Naive B cell (primary cell): ENCODE data around the gene HS3ST1. TPM values are rescaled to one million over a fixed set of nuclear protein-coding genes. Genes with fewer than 3 reads are reported as not detected.
"Not testable (repeated sequence)": the region's sequence is repeated elsewhere in the genome, so short reads cannot be mapped to it uniquely, and the experiment has no call there.

ENCODE experiments used
- ATAC-seq, 2 donors: fragments of 150-1000 bp; cut with Tn5 transposase; 2 replicates each; pipeline ENCODE4 v1.10.0; 2021; ENCODE audit warnings: low read depth in 2 of 2, mild to moderate bottlenecking in 2 of 2, moderate library complexity in 2 of 2
- DNase-seq: peaks from one replicate; pipeline ENCODE4 v3.0.0; 2022
- H3K27ac Mint-ChIP-seq, 6 donors: one replicate each; pipeline ENCODE4 v1.8.0; 2020 to 2022; ENCODE audit warnings: mild to moderate bottlenecking in 6 of 6, mixed read lengths in 6 of 6, moderate library complexity in 5 of 6, inconsistent platforms in 2 of 6
- H3K27me3 Mint-ChIP-seq, 3 donors: one replicate each; pipeline ENCODE4 v1.8.0; 2021 to 2022; ENCODE audit warnings: mixed read lengths in 3 of 3, mild to moderate bottlenecking in 1 of 3
- H3K36me3 Mint-ChIP-seq, 2 donors: one replicate each; pipeline ENCODE4 v1.8.0; 2020 to 2022; ENCODE audit warnings: mixed read lengths in 2 of 2, inconsistent platforms in 1 of 2, mild to moderate bottlenecking in 1 of 2
- H3K4me1 Mint-ChIP-seq, 3 donors: one replicate each; pipeline ENCODE4 v1.8.0; 2020 to 2022; ENCODE audit warnings: mixed read lengths in 3 of 3, inconsistent platforms in 1 of 3, mild to moderate bottlenecking in 1 of 3, moderate library complexity in 1 of 3
- H3K4me3 Mint-ChIP-seq, 8 donors: one replicate each; pipeline ENCODE4 v1.8.0; 2020 to 2022; ENCODE audit warnings: mild to moderate bottlenecking in 8 of 8, mixed read lengths in 8 of 8, moderate library complexity in 8 of 8, inconsistent platforms in 2 of 8
- H3K9me3 Mint-ChIP-seq, 7 donors: one replicate each; pipeline ENCODE4 v1.8.0; 2020 to 2022; ENCODE audit warnings: mixed read lengths in 7 of 7, mild to moderate bottlenecking in 5 of 7, inconsistent platforms in 2 of 7, moderate library complexity in 1 of 7
- polyA plus RNA-seq, 6 donors: library from polyadenylated mRNA; unstranded; fragments of 300-500 nt; fragmentation: Illumina TruSeq; gene quantifications; one replicate each; pipeline ENCODE4 v1.2.3, GENCODE V29; 2021; ENCODE audit warnings: low read depth in 6 of 6

The HS3ST1 gene
- polyA plus RNA-seq, 6 donors from 2014 or later: 5.8 to 23.9 (median 16.0) TPM

GRCh38 chr4:11415409-11416070 is 13.2 kb downstream of the HS3ST1 start:
- Mint-ChIP-seq H3K9me3 (no peaks in the 10 kb centered on the region), H3K4me1 (peaks cover 52 to 70% (median 64%) of the 10 kb centered on the region in 3 donors), H3K27ac (peak overlapping the region in 5 of 6 donors; percentile 25 to 86 (median 68)), H3K36me3 (peaks cover 6 to 16% of the 10 kb centered on the region in 2 donors), H3K27me3 (no peaks in the 10 kb centered on the region), H3K4me3 (peak overlapping the region in 6 of 8 donors; percentile 30 to 78 (median 66))
- ATAC-seq (no peak), DNase-seq (no peak)

- Mint-ChIP-seq H3K4me3 (no peak overlapping the region), H3K36me3 (peaks cover 13 to 18% of the 10 kb centered on the region in 2 donors), H3K27me3 (no peaks in the 10 kb centered on the region), H3K9me3 (no peaks in the 10 kb centered on the region), H3K27ac (peak overlapping the region in 2 of 6 donors; percentile 36 to 60), H3K4me1 (peaks cover 47 to 73% (median 65%) of the 10 kb centered on the region in 3 donors)
- no peak for ATAC-seq
- no peak for DNase-seq
Measured at GRCh38 chr4:11412211-11412610, 16.5 kb downstream of the HS3ST1 start.

DNA sequence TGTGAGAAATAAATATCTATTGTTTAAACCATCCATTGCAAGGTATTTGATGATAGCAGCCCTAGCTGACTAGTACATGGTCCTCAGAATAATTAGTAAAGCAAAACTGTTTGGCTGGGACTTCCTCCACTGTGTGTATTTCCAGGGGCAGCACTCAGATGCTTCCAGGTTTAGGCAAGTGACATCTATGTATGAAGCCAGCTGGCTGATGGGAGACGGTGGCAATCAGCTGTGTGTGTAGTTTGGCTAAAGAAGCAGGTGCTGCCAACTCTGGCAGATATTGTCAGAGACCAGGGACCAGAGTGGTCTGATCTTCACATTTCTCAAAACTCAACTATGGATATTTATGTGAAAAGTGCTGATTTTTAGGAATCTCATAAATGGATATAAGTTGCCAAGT is 19.1 kb downstream of the HS3ST1 start:
- DNase-seq (no peak), ATAC-seq (no peak)
- Mint-ChIP-seq H3K4me1 (peaks cover 44 to 75% (median 63%) of the 10 kb centered on the region in 3 donors), H3K36me3 (peaks cover 13 to 18% of the 10 kb centered on the region in 2 donors), H3K27me3 (no peaks in the 10 kb centered on the region), H3K27ac (peak overlapping the region in 3 of 6 donors; percentile 27 to 69 (median 44)), H3K4me3 (no peak overlapping the region), H3K9me3 (no peaks in the 10 kb centered on the region)

DNA sequence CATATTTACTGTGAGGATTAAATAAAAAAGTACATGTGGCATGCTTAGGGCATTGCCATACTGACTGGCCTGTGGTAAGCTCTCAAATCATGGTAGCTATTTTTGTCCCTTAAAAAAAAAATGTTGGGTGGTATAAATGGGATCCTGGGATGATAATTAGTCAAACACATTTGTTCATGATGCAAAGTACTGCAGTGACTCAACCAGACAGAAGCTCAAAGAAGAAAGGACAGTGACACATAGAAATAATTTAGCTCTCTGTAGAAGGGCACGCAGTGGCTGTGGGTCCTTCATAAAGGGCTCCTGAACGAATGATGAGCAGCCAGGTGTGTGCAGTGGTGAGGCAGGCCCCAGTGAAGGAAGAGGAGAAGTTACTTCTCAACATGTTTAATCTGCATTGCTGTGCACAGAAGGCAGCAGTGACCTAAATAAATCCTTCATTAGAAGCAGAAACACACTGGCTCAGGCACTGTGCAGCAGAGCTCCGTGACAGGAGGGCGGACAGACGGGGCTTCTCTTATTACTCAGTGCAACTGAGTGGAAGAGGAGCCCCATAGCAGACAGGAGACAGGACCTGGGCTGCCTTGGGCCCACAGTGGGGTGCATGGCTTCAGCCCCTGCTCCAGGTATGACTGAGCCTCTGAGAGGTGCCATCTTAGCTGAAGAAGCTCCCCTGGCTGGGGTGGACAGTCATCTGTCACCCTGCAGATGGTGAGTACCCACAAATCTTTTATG is 20.3 kb downstream of the HS3ST1 start:
- H3K9me3 Mint-ChIP-seq: no peaks in the 10 kb centered on the region
- peaks cover 10 to 14% of the 10 kb centered on the region in 2 donors for H3K36me3 Mint-ChIP-seq
- DNase-seq (no peak), ATAC-seq (no peak)
- H3K4me3 Mint-ChIP-seq: no peak overlapping the region
- peaks cover 45 to 69% (median 67%) of the 10 kb centered on the region in 3 donors for H3K4me1 Mint-ChIP-seq
- no peaks in the 10 kb centered on the region for H3K27me3 Mint-ChIP-seq
- peak overlapping the region in 2 of 6 donors; percentile 35 to 61 for H3K27ac Mint-ChIP-seq

DNA sequence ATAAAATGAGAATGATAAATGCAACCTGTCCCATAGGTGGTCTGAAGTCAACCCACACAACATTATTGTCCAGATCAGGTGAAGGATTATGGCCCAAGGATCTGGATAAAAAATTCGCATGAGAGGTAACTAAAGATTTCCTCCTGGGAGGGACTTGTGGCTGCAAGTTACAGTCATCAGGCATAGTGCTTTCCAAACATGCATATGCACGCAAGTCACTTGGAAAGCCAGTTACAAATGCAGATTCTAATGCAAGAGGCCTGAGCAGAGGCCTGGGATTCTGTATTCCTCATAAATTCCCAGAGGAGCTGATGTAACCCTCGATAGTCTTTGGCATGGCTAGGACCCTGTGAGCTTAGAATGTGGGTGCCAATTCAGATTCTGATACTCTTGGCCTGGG is 21.1 kb downstream of the HS3ST1 start:
- ATAC-seq (no peak), DNase-seq (no peak)
- Mint-ChIP-seq H3K36me3 (peaks cover 7 to 10% of the 10 kb centered on the region in 2 donors), H3K4me3 (no peak overlapping the region), H3K4me1 (peaks cover 48 to 67% (median 67%) of the 10 kb centered on the region in 3 donors), H3K27me3 (no peaks in the 10 kb centered on the region), H3K9me3 (no peaks in the 10 kb centered on the region), H3K27ac (peak overlapping the region in 2 of 6 donors; percentile 5 to 35)

DNA sequence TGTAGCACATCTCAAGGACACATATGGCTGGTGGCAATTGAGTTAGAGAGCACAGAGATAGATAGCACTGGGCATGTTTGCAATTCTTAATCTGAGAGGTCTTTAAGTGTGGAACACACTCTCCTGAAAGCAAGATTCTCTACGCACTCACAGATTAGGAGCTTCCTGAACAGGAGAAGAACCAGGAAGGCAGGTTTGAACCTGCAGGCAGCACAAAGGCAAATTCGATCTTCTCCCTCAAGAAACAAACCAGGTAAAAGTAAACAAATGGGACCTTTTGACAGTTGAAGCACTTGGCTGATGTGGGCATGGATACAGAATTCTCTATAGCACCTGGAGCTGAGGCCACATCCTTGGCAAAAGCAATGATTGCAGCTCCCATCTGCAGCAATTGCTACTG is 24.3 kb downstream of the HS3ST1 start:
- DNase-seq (no peak), ATAC-seq (no peak)
- H3K4me3 Mint-ChIP-seq: peak overlapping the region in 4 of 8 donors; percentile 18 to 76 (median 58)
- H3K27me3 Mint-ChIP-seq: no peaks in the 10 kb centered on the region
- peak overlapping the region in 3 of 6 donors; percentile 7 to 81 (median 60) for H3K27ac Mint-ChIP-seq
- no peaks in the 10 kb centered on the region for H3K9me3 Mint-ChIP-seq
- peaks cover 47 to 72% (median 61%) of the 10 kb centered on the region in 3 donors for H3K4me1 Mint-ChIP-seq
- peaks cover 0 to 4% of the 10 kb centered on the region in 2 donors for H3K36me3 Mint-ChIP-seq

DNA sequence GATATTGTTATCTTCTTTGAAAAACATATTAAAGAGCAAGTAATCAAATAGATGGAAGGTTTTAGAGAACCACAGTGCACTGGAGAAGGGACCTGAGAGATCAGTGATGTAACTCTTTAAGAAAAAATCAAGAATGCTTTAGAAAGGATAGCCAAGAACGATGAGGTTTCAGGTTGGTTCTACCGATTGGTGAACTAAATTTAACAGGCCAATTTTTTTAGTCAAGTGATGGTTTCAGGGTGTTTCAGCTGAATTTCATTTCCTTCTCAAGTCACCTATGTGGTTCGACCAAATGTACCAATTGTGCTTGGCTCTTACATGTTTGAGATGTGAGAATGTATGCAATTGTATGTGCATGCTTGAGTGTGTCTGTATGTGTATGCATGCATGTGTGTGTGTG is 26.5 kb downstream of the HS3ST1 start:
- Mint-ChIP-seq H3K27ac (peak overlapping the region in 2 of 6 donors; percentile 34 to 70), H3K9me3 (no peaks in the 10 kb centered on the region), H3K4me1 (peaks cover 44 to 69% (median 59%) of the 10 kb centered on the region in 3 donors), H3K36me3 (peaks cover 19 to 22% of the 10 kb centered on the region in 2 donors), H3K4me3 (peak overlapping the region in 1 of 8 donors; percentile 56), H3K27me3 (no peaks in the 10 kb centered on the region)
- no peak for ATAC-seq
- DNase-seq: no peak

GRCh38 chr4:11399461-11399971 is 29.2 kb downstream of the HS3ST1 start:
- H3K4me1 Mint-ChIP-seq: peaks cover 28 to 47% (median 44%) of the 10 kb centered on the region in 3 donors
- H3K27ac Mint-ChIP-seq: no peak overlapping the region
- H3K9me3 Mint-ChIP-seq: no peaks in the 10 kb centered on the region
- DNase-seq: no peak
- no peak for ATAC-seq
- H3K27me3 Mint-ChIP-seq: no peaks in the 10 kb centered on the region
- H3K4me3 Mint-ChIP-seq: no peak overlapping the region
- peaks cover 26 to 30% of the 10 kb centered on the region in 2 donors for H3K36me3 Mint-ChIP-seq

DNA sequence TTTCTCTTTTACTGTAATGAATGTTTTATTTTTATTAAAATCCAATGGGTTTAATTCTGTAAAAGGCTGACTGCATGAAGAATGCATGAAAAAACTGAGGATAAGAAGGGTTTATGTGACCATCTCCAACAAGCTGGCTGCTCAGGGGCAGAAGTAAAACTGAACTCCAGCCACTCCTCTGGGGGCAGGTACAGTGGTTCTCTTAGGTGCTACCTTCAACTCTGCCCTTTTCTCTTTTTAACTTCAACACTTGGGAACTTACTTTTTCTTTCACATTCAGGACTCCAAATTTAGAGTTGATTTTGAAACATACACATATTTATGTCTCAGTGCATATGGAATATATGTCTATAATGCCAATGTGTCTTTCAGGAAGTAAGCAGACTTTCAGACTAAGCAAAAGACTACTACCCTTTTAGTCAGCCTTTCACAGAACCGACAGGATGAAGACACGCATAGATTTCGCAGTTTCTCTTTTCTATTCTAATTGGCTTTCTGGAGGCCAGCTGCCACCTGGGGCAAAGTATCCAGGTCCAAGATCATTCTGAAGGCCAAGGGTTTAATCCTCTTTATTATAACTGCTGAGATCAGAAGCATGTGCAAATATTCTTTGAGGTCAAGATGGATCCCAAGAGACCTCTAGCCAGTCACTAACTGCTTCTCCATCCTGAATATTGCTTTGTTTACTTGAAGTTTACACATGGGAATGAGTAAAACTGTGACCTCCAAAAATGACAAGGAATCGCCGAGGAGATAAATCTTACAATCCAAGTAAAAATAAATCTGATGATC is 30.7 kb downstream of the HS3ST1 start:
- DNase-seq: no peak
- peak overlapping the region in 5 of 6 donors; percentile 48 to 90 (median 59) for H3K27ac Mint-ChIP-seq
- H3K4me1 Mint-ChIP-seq: peaks cover 21 to 48% (median 36%) of the 10 kb centered on the region in 3 donors
- no peaks in the 10 kb centered on the region for H3K9me3 Mint-ChIP-seq
- peak overlapping the region in 1 of 8 donors; percentile 20 for H3K4me3 Mint-ChIP-seq
- no peaks in the 10 kb centered on the region for H3K27me3 Mint-ChIP-seq
- ATAC-seq: no peak
- peaks cover 26 to 30% of the 10 kb centered on the region in 2 donors for H3K36me3 Mint-ChIP-seq

DNA sequence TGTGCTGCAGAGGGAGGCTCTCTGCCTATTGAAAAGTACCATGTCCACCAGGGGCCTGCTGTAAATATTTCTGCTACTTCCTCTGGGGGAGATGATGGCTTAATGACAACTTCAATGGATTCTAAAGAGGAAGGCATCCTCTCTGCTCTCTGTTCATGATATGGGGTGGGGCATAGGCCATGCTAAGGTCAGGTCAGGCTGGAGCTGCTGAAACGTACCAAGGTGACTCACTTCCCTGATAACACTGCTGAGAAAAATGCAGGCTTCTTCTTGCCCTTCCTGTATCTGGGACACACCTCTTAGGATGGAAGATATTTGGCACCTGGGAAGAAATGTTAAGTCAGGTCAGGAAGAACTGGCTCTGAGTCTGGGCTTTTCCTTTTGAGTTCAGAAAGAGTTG is 31.5 kb downstream of the HS3ST1 start:
- Mint-ChIP-seq H3K27ac (peak overlapping the region in 4 of 6 donors; percentile 12 to 59 (median 43)), H3K36me3 (peaks cover 26 to 30% of the 10 kb centered on the region in 2 donors), H3K27me3 (no peaks in the 10 kb centered on the region), H3K4me1 (peaks cover 19 to 49% (median 30%) of the 10 kb centered on the region in 3 donors), H3K4me3 (no peak overlapping the region), H3K9me3 (no peaks in the 10 kb centered on the region)
- DNase-seq: no peak
- no peak for ATAC-seq

DNA sequence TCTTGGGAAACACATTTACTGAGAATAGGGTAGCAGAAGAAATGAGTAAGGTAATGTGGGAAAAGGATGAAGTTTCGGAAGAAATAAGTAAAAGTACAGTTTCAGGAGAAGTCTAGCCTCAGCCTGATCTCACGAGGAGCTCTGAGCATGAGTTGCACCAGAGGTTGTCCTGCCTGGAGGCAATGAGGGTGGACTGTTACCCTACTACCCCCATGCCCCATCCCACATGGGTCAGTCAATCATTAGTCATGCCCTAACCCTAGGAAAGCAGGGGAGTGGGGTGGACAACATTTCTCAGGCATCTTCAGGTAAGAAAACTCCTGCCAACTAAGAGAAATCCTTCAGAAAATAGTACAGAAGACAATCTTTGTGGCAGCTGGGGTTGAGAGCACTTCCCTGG is 35.1 kb downstream of the HS3ST1 start:
- DNase-seq: no peak
- Mint-ChIP-seq H3K27me3 (no peaks in the 10 kb centered on the region), H3K4me3 (no peak overlapping the region), H3K9me3 (no peaks in the 10 kb centered on the region), H3K36me3 (peaks cover 18 to 21% of the 10 kb centered on the region in 2 donors), H3K27ac (peak overlapping the region in 1 of 6 donors; percentile 3), H3K4me1 (peaks cover 15 to 41% (median 15%) of the 10 kb centered on the region in 3 donors)
- ATAC-seq: no peak

DNA sequence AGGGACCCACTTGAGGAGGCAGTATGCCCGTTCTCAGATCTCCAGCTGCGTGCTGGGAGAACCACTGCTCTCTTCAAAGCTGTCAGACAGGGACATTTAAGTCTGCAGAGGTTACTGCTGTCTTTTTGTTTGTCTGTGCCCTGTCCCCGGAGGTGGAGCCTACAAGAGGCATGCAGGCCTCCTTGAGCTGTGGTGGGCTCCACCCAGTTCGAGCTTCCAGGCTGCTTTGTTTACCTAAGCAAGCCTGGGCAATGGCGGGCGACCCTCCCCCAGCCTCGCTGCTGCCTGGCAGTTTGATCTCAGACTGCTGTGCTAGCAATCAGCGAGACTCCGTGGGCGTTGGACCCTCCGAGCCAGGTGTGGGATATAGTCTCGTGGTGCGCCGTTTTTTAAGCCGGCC is 44.6 kb downstream of the HS3ST1 start:
- DNase-seq, ATAC-seq, H3K27ac Mint-ChIP-seq, H3K9me3 Mint-ChIP-seq, H3K4me1 Mint-ChIP-seq, H3K4me3 Mint-ChIP-seq, H3K27me3 Mint-ChIP-seq, H3K36me3 Mint-ChIP-seq: not testable (repeated sequence)

DNA sequence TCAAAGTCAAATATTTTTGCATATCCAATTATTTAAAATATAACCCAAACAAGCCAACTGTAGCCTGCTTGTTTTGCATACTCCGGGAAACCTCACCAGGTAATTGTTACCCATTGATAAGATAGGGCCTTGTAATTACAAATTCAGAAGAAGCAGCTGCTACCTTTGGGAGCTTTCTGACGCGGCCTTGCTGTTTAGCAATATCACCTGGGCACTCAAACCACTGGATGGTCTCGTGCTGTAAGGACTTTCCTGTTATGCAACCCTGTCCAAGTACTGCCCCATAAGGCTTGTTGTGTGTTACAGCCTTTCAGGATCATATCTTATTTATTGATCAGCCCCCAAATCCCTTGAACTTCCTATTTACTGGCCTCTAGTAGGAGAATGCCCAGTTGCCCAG is 52.1 kb downstream of the HS3ST1 start:
- no peaks in the 10 kb centered on the region for H3K9me3 Mint-ChIP-seq
- H3K27ac Mint-ChIP-seq: no peak overlapping the region
- ATAC-seq: no peak
- no peaks in the 10 kb centered on the region for H3K36me3 Mint-ChIP-seq
- no peak for DNase-seq
- no peak overlapping the region for H3K4me3 Mint-ChIP-seq
- H3K4me1 Mint-ChIP-seq: peaks cover 0 to 2% (median 0%) of the 10 kb centered on the region in 3 donors
- H3K27me3 Mint-ChIP-seq: no peaks in the 10 kb centered on the region
